Measurements from ENCODE around the gene CD3D. TPM values are rescaled to one million over a fixed set of nuclear protein-coding genes. Genes with fewer than 3 reads are reported as not detected.

Gene CD3D
- total RNA-seq, 2 donors from 2014 or later, result 0.55 to 4.4 TPM

DNA sequence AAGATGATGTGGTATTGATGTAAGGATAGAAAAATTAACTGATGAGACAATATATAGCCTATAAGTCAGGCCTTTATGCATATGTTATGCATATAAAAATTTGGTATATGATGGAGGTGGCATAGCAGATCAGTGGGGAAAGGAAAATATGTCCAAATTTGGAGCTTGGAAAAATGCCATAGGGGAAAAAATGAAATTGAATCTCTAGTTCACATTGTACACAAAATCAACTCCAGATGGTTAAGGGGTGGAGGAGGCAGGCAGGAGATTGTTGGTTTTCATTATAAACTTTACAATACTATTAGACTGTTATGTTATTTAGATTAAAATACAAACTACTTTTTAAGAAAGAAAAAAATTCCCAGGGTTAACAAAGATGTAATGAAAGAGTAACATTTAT is 53.1 kb downstream of the CD3D start:
- no peaks in the 10 kb centered on the region for H3K9me3 ChIP-seq
- intact Hi-C loops (cut with DNase I), result no loop called here
- no peak overlapping the region for H3K27ac ChIP-seq
- TF ChIP-seq POLR2AphosphoS5 (IDR thresholded peaks at IDR 0.05) (no peak), POLR2A (IDR thresholded peaks at IDR 0.05) (no peak)
- TF ChIP-seq, protein P1, sequence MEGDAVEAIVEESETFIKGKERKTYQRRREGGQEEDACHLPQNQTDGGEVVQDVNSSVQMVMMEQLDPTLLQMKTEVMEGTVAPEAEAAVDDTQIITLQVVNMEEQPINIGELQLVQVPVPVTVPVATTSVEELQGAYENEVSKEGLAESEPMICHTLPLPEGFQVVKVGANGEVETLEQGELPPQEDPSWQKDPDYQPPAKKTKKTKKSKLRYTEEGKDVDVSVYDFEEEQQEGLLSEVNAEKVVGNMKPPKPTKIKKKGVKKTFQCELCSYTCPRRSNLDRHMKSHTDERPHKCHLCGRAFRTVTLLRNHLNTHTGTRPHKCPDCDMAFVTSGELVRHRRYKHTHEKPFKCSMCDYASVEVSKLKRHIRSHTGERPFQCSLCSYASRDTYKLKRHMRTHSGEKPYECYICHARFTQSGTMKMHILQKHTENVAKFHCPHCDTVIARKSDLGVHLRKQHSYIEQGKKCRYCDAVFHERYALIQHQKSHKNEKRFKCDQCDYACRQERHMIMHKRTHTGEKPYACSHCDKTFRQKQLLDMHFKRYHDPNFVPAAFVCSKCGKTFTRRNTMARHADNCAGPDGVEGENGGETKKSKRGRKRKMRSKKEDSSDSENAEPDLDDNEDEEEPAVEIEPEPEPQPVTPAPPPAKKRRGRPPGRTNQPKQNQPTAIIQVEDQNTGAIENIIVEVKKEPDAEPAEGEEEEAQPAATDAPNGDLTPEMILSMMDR (IDR thresholded peaks at IDR 0.05), result no peak
- no peaks in the 10 kb centered on the region for H3K27me3 ChIP-seq (replicated peaks; ENCODE audit: insufficient read depth)
- DNase-seq (ENCODE audit: low spot score), result no peak
- H3K4me1 ChIP-seq (replicated peaks), result no peaks in the 10 kb centered on the region
- no peaks in the 10 kb centered on the region for H3K36me3 ChIP-seq
- H3K4me3 ChIP-seq, result no peak overlapping the region

Small RNA genes lying within 50 kb of the gene (small RNA-seq; reads per million reads assigned to genes)
- 0 reads per million in 2 donors for gene AP001582.1

Other genes starting within 250 kb of the CD3D start
- gene SCN4B, start 189.9 kb downstream of the CD3D start, total RNA-seq, result 1 to 10 TPM; 3.0 to 5.6 TPM
- 1 to 10 TPM in 1 of 2 donors, under 1 TPM in 1; 0.68 to 1.1 TPM for gene SCN2B, start 166.1 kb downstream of the CD3D start, total RNA-seq
- 1 to 10 TPM; 2.3 to 8.5 TPM for gene JAML, start 117.7 kb downstream of the CD3D start, total RNA-seq
- gene MPZL3, start 90.3 kb downstream of the CD3D start, total RNA-seq, result 10 to 100 TPM in 1 of 2 donors, 1 to 10 TPM in 1; 6.2 to 13.0 TPM
- gene MPZL2, start 78.4 kb downstream of the CD3D start, total RNA-seq, result 100 to 1,000 TPM in 1 of 2 donors, 10 to 100 TPM in 1; 73.7 to 103 TPM
- 1 to 10 TPM; 2.8 to 4.6 TPM for gene CD3E, start 38.0 kb downstream of the CD3D start, total RNA-seq
- gene CD3G, start 1.6 kb upstream of the CD3D start, total RNA-seq, result 1 to 10 TPM; 1.2 to 1.7 TPM
- gene UBE4A, start 16.9 kb upstream of the CD3D start, total RNA-seq, result 10 to 100 TPM; 50.2 to 57.9 TPM
- gene ATP5MG, start 58.9 kb upstream of the CD3D start, total RNA-seq, result 10 to 100 TPM; 32.9 to 66.4 TPM
- gene KMT2A, start 93.8 kb upstream of the CD3D start, total RNA-seq, result 10 to 100 TPM; 82.6 to 89.0 TPM
- gene TTC36, start 184.8 kb upstream of the CD3D start, total RNA-seq, result 1 to 10 TPM; 3.1 to 7.7 TPM
- gene TMEM25, start 188.5 kb upstream of the CD3D start, total RNA-seq, result 10 to 100 TPM; 52.4 to 64.2 TPM
- 10 to 100 TPM; 38.9 to 48.4 TPM for gene IFT46, start 223.2 kb upstream of the CD3D start, total RNA-seq
- 100 to 1,000 TPM; 108 to 132 TPM for gene ARCN1, start 229.7 kb upstream of the CD3D start, total RNA-seq